Astrocyte of the spinal cord (primary cell): ENCODE results near the gene CASK.

Experiments
- DNase-seq: peaks from one replicate; pipeline ENCODE4 v3.0.0; 2011; ENCODE audit warnings: low read depth, low spot score
- H3K4me3 ChIP-seq: 2 replicates; pipeline ENCODE4 v1.5.1; 2011; ENCODE audit warnings: low read depth, mild to moderate bottlenecking, low read length, moderate library complexity
- CTCF ChIP-seq: IDR thresholded peaks from 2 replicates; pipeline ENCODE4 v1.5.1; 2012; ENCODE audit warnings: low read depth, mild to moderate bottlenecking, low read length, inconsistent platforms
- in situ Hi-C: cut with HindIII; loops from 2 replicates; pipeline ENCODE4 v1.10.0; 2017; ENCODE audit warnings: low sequenced_read_pairs

CASK gene

GRCh38 chrX:41923211-41923977 lies at the start of gene CASK:
Gene CASK, minus strand, starts transcription at chrX:41923554. Its CDS starts 566 bp downstream, at chrX:41922988.
- in situ Hi-C loops = no loop called here
- peak within 1 kb of the TSS; percentile 67 for H3K4me3 ChIP-seq
- TF ChIP-seq CTCF = no peak
- peak; percentile 90 for DNase-seq

- in situ Hi-C loops = no loop called here
- no peak overlapping the region for H3K4me3 ChIP-seq
- no peak for DNase-seq
- TF ChIP-seq CTCF = no peak
These were observed 48.0 kb upstream of the CASK start for GRCh38 chrX:41971346-41971745.

- H3K4me3 ChIP-seq = no peak overlapping the region
- DNase-seq = no peak
- in situ Hi-C loops = no loop called here
- TF ChIP-seq CTCF = peak; percentile 1
These were observed 47.1 kb upstream of the CASK start for GRCh38 chrX:41970419-41970818.

GRCh38 chrX:41963348-41963747 lies 40.0 kb upstream of the CASK start:
- no peak for TF ChIP-seq CTCF
- no peak for DNase-seq
- H3K4me3 ChIP-seq = no peak overlapping the region
- in situ Hi-C loops = no loop called here

GRCh38 chrX:41960142-41960541 lies 36.8 kb upstream of the CASK start:
- in situ Hi-C loops = no loop called here

GRCh38 chrX:41958861-41959260 lies 35.5 kb upstream of the CASK start:
- DNase-seq = no peak
- no peak overlapping the region for H3K4me3 ChIP-seq
- in situ Hi-C loops = no loop called here
- TF ChIP-seq CTCF = no peak

More at GRCh38 chrX:41960142-41960541, 36.8 kb upstream of the CASK start:
- H3K4me3 ChIP-seq = no peak overlapping the region
- TF ChIP-seq CTCF = no peak
- DNase-seq = no peak
